ENCODE results near the gene DDA1. TPM values are rescaled to one million over a fixed set of nuclear protein-coding genes. Genes with fewer than 3 reads are reported as not detected.
A peak's percentile ranks its signal among the peaks of the same experiment; 100 is the strongest.

Gene DDA1
- total and polyA plus RNA-seq, 9 of the 15 experiments (the other 6 are each of a cell fraction or from before 2014, with no cell fraction given) = 1.4 to 83.8 (median 33.8) TPM

DNA sequence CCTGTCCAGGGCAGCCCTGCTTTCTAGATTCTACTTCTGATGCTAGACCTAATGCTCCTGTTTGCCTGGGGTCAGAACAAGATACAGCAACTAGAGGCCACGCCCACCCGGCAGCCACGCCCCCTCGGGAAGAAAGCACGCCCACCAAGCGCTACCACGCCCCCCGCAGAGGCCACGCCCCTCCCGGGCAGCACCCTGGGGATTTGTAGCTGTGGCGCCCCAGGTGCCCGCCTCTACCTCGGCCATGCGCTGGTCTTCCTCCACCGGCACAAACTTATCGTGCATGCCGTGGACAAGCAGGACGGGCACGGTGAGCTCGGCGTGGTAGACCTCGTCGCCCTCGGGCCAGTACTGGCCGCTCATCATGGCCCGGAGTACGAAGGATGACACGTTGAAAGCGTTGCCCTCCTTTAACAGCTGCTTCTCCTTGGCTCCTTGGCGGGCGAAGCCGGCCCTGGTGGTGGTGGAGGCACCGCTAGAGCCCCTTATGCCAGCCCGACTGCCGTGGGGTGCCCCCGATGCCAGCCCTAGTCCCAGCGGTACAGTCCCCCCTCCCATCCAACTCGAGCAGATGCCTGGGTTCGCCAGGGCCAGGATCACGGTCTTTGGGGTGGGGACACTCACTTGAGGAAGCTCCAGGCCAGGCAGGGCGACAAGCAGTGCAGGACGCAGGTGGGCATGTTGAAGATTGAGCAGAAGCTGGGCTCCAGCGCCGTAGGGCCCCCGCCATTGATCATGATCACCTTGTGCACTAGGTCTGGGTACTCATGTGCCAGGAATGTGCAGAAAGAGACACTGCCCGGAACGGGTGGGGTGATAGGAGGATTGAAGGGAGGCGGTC lies 15.1 kb upstream of the DDA1 start:
- H3K4me1 ChIP-seq (replicated peaks in 1 of 2; ENCODE audit: control insufficient read depth in 2 of 2, insufficient read depth in 2 of 2, low read length in 2 of 2) = peaks cover 12 to 38% of the 10 kb centered on the region in 2 experiments; a peak in 4 of 5 replicates
- no peaks in the 10 kb centered on the region for H3K27me3 ChIP-seq (ENCODE audit: control insufficient read depth in 2 of 2, insufficient read depth in 2 of 2, low read length in 2 of 2)
- peak; percentile 79 for ATAC-seq
- BruUV-seq (replicated peaks) = no TSS peak
- peak overlapping the region; percentile 30 for H2AFZ ChIP-seq (ENCODE audit: low read depth, low read length)
- 32% methylated on average over 43 of the region's 48 CpGs for WGBS (ENCODE audit: insufficient coverage, low coverage, missing lambda C conversion rate)
- peaks cover 7% of the 10 kb centered on the region for H3K9me1 ChIP-seq (ENCODE audit: control insufficient read depth, insufficient read depth, low read length)
- CTCF ChIA-PET (ENCODE audit: low intra/inter-chr PET ratio) = interaction anchor here (0.5 to 1.4 kb wide), 3 partner anchors 91 to 92 kb away, joined by 3 to 4 read pairs (median 3); no protein-coding TSS in a partner anchor
- DNase-seq (ENCODE audit: extremely low read depth in 1 of 4, low spot score in 3 of 4) = peak; percentile 87 to 94 (median 88)
- H3K79me2 ChIP-seq (ENCODE audit: control insufficient read depth, insufficient read depth, low read length) = peaks cover 12% of the 10 kb centered on the region
- in situ Hi-C loops (cut with MboI) (loop anchor here (5.0 kb wide), 1 partner anchor 93 kb away; no protein-coding TSS in a partner anchor), intact Hi-C loops (cut with micrococcal nuclease) (loop anchor here (1.0 to 5.0 kb wide), 4 partner anchors 11 to 397 kb away; partner anchors contain the start of gene MRPL34)
- H3K4me3 ChIP-seq = peak overlapping the region; percentile 62
- no peaks in the 10 kb centered on the region for H4K20me1 ChIP-seq (replicated peaks; ENCODE audit: control insufficient read depth, insufficient read depth, low read length)
- H3K9me3 ChIP-seq (replicated peaks; ENCODE audit: control insufficient read depth, insufficient read depth, low read depth, low read length) = peaks cover 3% of the 10 kb centered on the region
- H3K9ac ChIP-seq (ENCODE audit: insufficient read depth in 1 of 2, low read depth in 2 of 2, low read length in 2 of 2) = peak overlapping the region; percentile 42 to 89; a peak in 3 of 4 replicates
- peaks cover 17% of the 10 kb centered on the region; the same call in 2 of the 3 replicates for H3K36me3 ChIP-seq (ENCODE audit: control insufficient read depth, insufficient read depth, low read length)
- peak; percentile 80 for FAIRE-seq
- H3K4me2 ChIP-seq (ENCODE audit: insufficient read depth, low read length) = peak overlapping the region; percentile 92
- POLR2A ChIA-PET = interaction anchor here (0.6 to 1.4 kb wide), 6 partner anchors 9 to 39 kb away, joined by 3 to 7 read pairs (median 4); partner anchors contain the start of genes ABHD8 and MRPL34
- H3K27ac ChIP-seq (ENCODE audit: extremely low read depth, low read depth, low read length) = peak overlapping the region; percentile 42
- TF ChIP-seq ZNF75A (CRISPR knock-in tag; IDR thresholded peaks at IDR 0.05) = no peak
- TF ChIP-seq POLR2G (IDR thresholded peaks at IDR 0.05; ENCODE audit: low read depth, low read length) = peak; percentile 67
- TF ChIP-seq, protein P1, sequence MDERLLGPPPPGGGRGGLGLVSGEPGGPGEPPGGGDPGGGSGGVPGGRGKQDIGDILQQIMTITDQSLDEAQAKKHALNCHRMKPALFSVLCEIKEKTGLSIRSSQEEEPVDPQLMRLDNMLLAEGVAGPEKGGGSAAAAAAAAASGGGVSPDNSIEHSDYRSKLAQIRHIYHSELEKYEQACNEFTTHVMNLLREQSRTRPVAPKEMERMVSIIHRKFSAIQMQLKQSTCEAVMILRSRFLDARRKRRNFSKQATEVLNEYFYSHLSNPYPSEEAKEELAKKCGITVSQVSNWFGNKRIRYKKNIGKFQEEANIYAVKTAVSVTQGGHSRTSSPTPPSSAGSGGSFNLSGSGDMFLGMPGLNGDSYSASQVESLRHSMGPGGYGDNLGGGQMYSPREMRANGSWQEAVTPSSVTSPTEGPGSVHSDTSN (CRISPR knock-in tag; IDR thresholded peaks at IDR 0.05; ENCODE audit: low read depth) = no peak
- TF ChIP-seq, protein P1 (tag; conservative IDR thresholded peaks at IDR 0.05; ENCODE audit: low read depth) = no peak
- TF ChIP-seq ZNF79 (CRISPR knock-in tag; IDR thresholded peaks at IDR 0.05; ENCODE audit: low read depth) = no peak
- peak; percentile 71; the same call in 1 of the 2 replicates for TF ChIP-seq KLF13 (tag; IDR thresholded peaks at IDR 0.05; ENCODE audit: borderline replicate concordance, low read depth)
- no peak for TF ChIP-seq ZNF184 (CRISPR knock-in tag; IDR thresholded peaks at IDR 0.05)
- no peak for TF ChIP-seq U2AF1 (optimal IDR thresholded peaks at IDR 0.05; ENCODE audit: low read depth, low read length)
- TF ChIP-seq RCOR1 (IDR thresholded peaks at IDR 0.05; ENCODE audit: borderline replicate concordance in 1 of 2, low read depth in 2 of 2, low read length in 2 of 2) = no peak
- no peak for TF ChIP-seq KAT7 (CRISPR knock-in tag; IDR thresholded peaks at IDR 0.05; ENCODE audit: borderline replicate concordance)
- TF ChIP-seq ZBTB7A (IDR thresholded peaks at IDR 0.05; ENCODE audit: borderline replicate concordance, control insufficient read depth, low read depth, low read length) = peak; percentile 80; the same call in 1 of the 2 replicates
- no peak for TF ChIP-seq IFI16 (CRISPR knock-in tag; IDR thresholded peaks at IDR 0.05)
- no peak for TF ChIP-seq NFXL1 (CRISPR knock-in tag; IDR thresholded peaks at IDR 0.05)
- peak; percentile 35; the same call in 1 of the 2 replicates for TF ChIP-seq CREM (IDR thresholded peaks at IDR 0.05; ENCODE audit: low read depth)
- no peak for TF ChIP-seq ETV5 (CRISPR knock-in tag; IDR thresholded peaks at IDR 0.05; ENCODE audit: low read depth)
- TF ChIP-seq ZNF3 (CRISPR knock-in tag; IDR thresholded peaks at IDR 0.05) = no peak
- no peak for TF ChIP-seq EGR1 (conservative IDR thresholded peaks at IDR 0.05)
- no peak for TF ChIP-seq RBM34 (IDR thresholded peaks at IDR 0.05; ENCODE audit: borderline replicate concordance, insufficient read depth, low read length)
- no peak for TF ChIP-seq NBN (IDR thresholded peaks at IDR 0.05; ENCODE audit: low read depth)
- TF ChIP-seq FOXP1 (CRISPR knock-in tag; IDR thresholded peaks at IDR 0.05) = 0 out of 2 replicates have a peak, but pooled peaks have one; percentile 34

All from K562 (cell line).